Astrocyte of the cerebellum (primary cell): Measurements from ENCODE around the gene TFPT.

Source experiments
- DNase-seq: peaks from one replicate; pipeline ENCODE4 v3.0.0-alpha.2; 2011; ENCODE audit warnings: low read depth
- H3K4me3 ChIP-seq: 2 replicates; pipeline ENCODE4 v1.5.1; 2011; ENCODE audit warnings: mild to moderate bottlenecking, low read depth, low read length, moderate library complexity
- in situ Hi-C: cut with HindIII; loops from 2 replicates; pipeline ENCODE4 v1.10.0; 2017; ENCODE audit warnings: low sequenced_read_pairs
- TF ChIP-seq, protein P1 (sequence below): IDR thresholded peaks from 2 replicates; pipeline ENCODE4 v1.5.1; 2012; ENCODE audit warnings: low read length, low read depth, moderate library complexity, mild to moderate bottlenecking; ENCODE audit errors: missing control alignments

Gene TFPT, protein sequence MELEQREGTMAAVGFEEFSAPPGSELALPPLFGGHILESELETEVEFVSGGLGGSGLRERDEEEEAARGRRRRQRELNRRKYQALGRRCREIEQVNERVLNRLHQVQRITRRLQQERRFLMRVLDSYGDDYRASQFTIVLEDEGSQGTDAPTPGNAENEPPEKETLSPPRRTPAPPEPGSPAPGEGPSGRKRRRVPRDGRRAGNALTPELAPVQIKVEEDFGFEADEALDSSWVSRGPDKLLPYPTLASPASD

DNA sequence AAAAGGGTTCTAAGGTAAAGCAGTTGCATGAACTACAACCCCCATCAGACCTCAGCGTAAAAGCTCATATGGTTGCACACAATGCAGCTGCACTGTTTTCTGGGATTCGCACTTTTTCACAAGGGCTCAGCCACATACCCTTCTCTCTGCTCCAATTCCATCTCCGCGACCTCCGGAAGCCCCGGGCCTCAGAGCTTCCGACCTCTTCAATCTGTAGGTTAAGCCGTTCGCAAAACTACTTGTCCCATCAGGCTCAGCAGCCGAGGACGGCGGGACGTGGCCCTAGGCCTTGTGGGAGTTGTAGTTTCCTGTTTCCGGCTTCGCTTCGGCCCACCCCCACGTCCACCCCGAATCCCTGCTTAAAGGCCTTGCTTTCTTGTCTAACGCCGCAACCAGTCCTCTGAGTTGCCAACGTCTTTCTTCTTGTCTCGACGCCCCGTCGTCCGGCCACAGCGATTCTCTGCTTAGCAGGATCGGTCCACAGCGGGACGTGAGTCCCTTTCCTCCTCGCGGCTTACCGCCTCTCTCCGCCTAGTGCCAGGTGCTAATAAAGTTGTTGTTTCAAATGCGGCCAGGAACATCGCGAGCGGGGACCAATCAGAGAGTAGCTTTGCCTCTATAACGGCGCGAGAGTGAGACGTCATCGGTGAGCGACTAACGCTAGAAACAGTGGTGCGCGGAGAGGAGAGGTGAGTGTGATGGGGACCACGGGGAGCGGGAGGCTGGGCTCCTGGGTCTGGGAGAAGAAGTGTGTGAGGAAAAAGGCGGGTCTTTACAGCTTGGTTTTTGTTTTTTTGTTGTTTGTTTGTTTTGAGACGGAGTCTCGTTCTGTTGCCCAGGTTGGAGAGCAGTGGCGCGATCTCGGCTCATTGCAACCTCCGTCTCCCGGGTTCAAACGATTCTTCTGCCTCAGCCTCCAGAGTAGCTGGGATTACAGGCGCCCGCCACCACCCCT is at the start of gene TFPT, which contains the start of gene PRPF31:
Gene TFPT (minus strand): TSS at position 549 of the 955 bp plus-strand sequence. CDS start 388 bp downstream, at position 161.
Gene PRPF31 (plus strand): TSS at position 646 of the 955 bp plus-strand sequence. CDS start 2,525 bp downstream, outside the sequence.
- peak; percentile 97 for DNase-seq
- in situ Hi-C loops, result no loop called here
- peak within 1 kb of the TSS; percentile 92 for H3K4me3 ChIP-seq
- TF ChIP-seq, protein P1, sequence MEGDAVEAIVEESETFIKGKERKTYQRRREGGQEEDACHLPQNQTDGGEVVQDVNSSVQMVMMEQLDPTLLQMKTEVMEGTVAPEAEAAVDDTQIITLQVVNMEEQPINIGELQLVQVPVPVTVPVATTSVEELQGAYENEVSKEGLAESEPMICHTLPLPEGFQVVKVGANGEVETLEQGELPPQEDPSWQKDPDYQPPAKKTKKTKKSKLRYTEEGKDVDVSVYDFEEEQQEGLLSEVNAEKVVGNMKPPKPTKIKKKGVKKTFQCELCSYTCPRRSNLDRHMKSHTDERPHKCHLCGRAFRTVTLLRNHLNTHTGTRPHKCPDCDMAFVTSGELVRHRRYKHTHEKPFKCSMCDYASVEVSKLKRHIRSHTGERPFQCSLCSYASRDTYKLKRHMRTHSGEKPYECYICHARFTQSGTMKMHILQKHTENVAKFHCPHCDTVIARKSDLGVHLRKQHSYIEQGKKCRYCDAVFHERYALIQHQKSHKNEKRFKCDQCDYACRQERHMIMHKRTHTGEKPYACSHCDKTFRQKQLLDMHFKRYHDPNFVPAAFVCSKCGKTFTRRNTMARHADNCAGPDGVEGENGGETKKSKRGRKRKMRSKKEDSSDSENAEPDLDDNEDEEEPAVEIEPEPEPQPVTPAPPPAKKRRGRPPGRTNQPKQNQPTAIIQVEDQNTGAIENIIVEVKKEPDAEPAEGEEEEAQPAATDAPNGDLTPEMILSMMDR, result no peak

GRCh38 chr19:54165222-54165621 is 49.8 kb upstream of the TFPT start:
- in situ Hi-C loops, result no loop called here
- no peak for DNase-seq

DNA sequence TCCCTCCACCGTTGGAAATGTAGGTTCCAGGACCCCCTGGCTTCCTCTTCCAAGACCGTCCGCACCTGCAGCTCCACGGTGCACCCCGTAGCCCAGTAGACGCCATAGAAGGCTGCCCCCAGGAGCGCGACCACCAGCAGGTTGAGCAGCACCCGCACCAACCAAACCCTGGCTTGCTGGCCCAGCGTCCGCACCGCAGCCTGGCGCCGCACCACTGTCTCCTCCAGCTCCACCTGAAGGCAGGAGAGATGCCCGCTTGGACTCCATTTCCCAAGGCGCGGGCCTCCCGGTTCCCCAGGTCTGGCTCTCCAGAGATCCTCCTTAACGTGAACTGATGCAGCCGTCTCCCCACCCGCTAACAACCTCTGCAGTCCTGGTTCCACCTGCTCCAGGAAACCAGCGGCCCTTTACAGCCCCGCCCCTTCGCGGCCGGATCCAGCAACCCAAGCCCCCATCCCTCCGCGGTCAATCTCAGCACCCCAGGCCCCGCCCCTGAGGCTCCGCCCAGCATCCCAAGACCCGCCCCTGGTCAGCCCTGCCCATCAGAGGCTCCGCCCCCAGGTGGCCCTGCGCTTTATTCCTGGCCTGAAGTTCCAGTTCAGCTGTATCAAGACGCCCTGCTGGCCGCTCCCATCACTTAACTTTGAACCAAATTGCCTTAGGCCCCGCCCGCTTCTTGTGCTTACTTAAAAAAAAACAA is 49.1 kb upstream of the TFPT start:
- H3K4me3 ChIP-seq, result no peak overlapping the region
- TF ChIP-seq, protein P1, result no peak
- DNase-seq, result no peak
- in situ Hi-C loops, result no loop called here

More at GRCh38 chr19:54165222-54165621, 49.8 kb upstream of the TFPT start:
- TF ChIP-seq, protein P1, result no peak
- no peak overlapping the region for H3K4me3 ChIP-seq

DNA sequence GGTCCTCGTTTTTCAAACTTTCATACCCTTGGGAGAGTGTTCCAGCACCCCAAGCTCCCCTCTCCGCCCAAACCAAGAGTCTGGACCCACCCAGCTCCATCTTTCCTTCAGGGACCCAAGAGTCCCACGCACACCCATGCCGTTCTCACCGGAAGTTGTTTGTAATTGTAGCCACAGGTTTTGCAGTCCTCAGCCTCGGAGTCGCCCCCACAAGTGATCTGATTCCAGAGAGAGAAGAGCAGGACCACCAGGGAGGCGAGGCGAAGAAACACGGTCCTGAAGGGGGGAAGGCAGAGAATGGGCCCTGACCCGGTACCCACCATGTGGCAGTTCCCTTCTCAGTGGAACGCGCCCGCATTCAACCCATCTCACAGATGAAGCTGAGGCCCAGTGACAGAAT is 47.4 kb upstream of the TFPT start:
- no peak overlapping the region for H3K4me3 ChIP-seq
- DNase-seq, result no peak
- in situ Hi-C loops, result no loop called here
- TF ChIP-seq, protein P1, result no peak

GRCh38 chr19:54162241-54162805 is 46.9 kb upstream of the TFPT start:
- in situ Hi-C loops, result no loop called here
- H3K4me3 ChIP-seq, result peak overlapping the region; percentile 34
- DNase-seq, result no peak
- TF ChIP-seq, protein P1, result no peak

GRCh38 chr19:54160854-54161253 is 45.4 kb upstream of the TFPT start:
- no peak for DNase-seq
- in situ Hi-C loops, result no loop called here
- peak overlapping the region; percentile 67 for H3K4me3 ChIP-seq
- TF ChIP-seq, protein P1, result no peak
